GM15510 (cell line): Measurements from ENCODE around the gene SMARCA2.

Experiments
- POLR2A ChIP-seq: IDR thresholded peaks from 3 replicates; pipeline ENCODE4 v1.6.1; 2011; ENCODE audit warnings: borderline replicate concordance; ENCODE audit not compliant: insufficient read length; ENCODE audit errors: extremely low read depth

The SMARCA2 gene

GRCh38 chr9:2157277-2158110 lies 142.3 kb downstream of the SMARCA2 start:
- TF ChIP-seq POLR2A = no peak

GRCh38 chr9:2158111-2158610 lies 143.0 kb downstream of the SMARCA2 start:
- no peak for TF ChIP-seq POLR2A

- TF ChIP-seq POLR2A = no peak
Measured at GRCh38 chr9:2158766-2159430, 143.8 kb downstream of the SMARCA2 start.

- TF ChIP-seq POLR2A = no peak
Measured at GRCh38 chr9:2159521-2160454, 144.6 kb downstream of the SMARCA2 start.

- TF ChIP-seq POLR2A = no peak
Measured at GRCh38 chr9:2161661-2162060, 146.5 kb downstream of the SMARCA2 start.

GRCh38 chr9:2163231-2163885 lies 148.2 kb downstream of the SMARCA2 start:
- TF ChIP-seq POLR2A = no peak

GRCh38 chr9:2164268-2164667 lies 149.1 kb downstream of the SMARCA2 start:
- no peak for TF ChIP-seq POLR2A

GRCh38 chr9:2166203-2166602 lies 151.1 kb downstream of the SMARCA2 start:
- no peak for TF ChIP-seq POLR2A

GRCh38 chr9:2169035-2169434 lies 153.9 kb downstream of the SMARCA2 start:
- TF ChIP-seq POLR2A = no peak

GRCh38 chr9:2170722-2171121 lies 155.6 kb downstream of the SMARCA2 start:
- TF ChIP-seq POLR2A = no peak

- no peak for TF ChIP-seq POLR2A
Measured at GRCh38 chr9:2173170-2173569, 158.0 kb downstream of the SMARCA2 start.

- no peak for TF ChIP-seq POLR2A
Measured at GRCh38 chr9:2173861-2174260, 158.7 kb downstream of the SMARCA2 start.

- TF ChIP-seq POLR2A = no peak
Measured at GRCh38 chr9:2174306-2174705, 159.2 kb downstream of the SMARCA2 start.

- TF ChIP-seq POLR2A = no peak
Measured at GRCh38 chr9:2174911-2175310, 159.8 kb downstream of the SMARCA2 start.

- no peak for TF ChIP-seq POLR2A
Measured at GRCh38 chr9:2177121-2177520, 162.0 kb downstream of the SMARCA2 start.

- no peak for TF ChIP-seq POLR2A
Measured at GRCh38 chr9:2178034-2178734, 163.0 kb downstream of the SMARCA2 start.
